GM12874 (cell line): ENCODE results near the gene GRIN2B.
A peak's percentile ranks its signal among the peaks of the same experiment; 100 is the strongest.

Source experiments
- CTCF ChIP-seq: IDR thresholded peaks from 2 replicates; pipeline ENCODE4 v1.5.1; 2011; ENCODE audit warnings: low read depth, mild to moderate bottlenecking, control low read depth, low read length, moderate library complexity; ENCODE audit not compliant: insufficient read depth

Gene GRIN2B

GRCh38 chr12:13992106-13992505 lies 10.7 kb upstream of the GRIN2B start:
- TF ChIP-seq CTCF, result no peak

DNA sequence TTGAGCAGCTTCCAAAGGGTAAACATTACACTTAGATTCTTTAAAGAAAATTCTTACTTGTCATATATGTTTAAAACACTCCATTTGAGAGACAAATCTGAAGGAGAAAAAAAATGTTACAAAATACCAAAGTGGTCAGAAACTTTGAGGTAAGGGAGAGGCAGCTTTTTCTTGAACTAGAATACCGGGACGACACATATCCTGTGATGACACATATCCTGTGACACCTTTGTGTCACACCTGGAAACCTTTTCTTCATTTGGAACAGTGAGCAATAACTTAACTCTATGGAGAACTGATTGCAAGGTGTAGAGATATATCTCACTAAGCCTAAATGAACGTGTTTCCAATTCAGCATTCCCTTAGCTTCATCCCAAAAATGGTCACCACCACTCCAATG lies 4.6 kb upstream of the GRIN2B start:
- no peak for TF ChIP-seq CTCF

DNA sequence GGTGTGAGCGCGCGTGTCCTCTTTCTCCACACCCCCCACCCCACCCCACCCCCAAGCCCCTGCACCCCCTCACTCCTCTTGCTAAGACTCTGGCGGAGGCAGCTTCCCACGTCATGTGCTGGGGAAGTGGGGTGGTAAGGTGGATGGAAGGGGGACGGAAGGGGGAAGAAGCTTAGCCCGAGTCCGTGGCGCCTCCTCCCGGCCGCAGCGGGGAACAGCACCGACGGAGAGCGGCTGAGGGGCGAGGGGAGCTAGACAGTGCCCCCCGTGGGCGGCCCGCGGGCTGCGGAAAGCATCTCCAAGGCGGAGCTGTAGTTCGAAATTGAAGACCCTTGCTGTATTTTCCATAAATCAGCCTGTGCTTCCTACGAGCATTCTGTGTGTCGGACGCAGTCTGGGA lies 588 bp upstream of the GRIN2B start:
- peak; percentile 32; the same call in 1 of the 2 replicates for TF ChIP-seq CTCF

GRCh38 chr12:13980538-13981295 lies 685 bp downstream of the GRIN2B start:
- no peak for TF ChIP-seq CTCF

GRCh38 chr12:13979772-13980378 lies 1.5 kb downstream of the GRIN2B start:
- TF ChIP-seq CTCF, result no peak

- no peak for TF ChIP-seq CTCF
These were observed 2.5 kb downstream of the GRIN2B start for GRCh38 chr12:13978876-13979275.

DNA sequence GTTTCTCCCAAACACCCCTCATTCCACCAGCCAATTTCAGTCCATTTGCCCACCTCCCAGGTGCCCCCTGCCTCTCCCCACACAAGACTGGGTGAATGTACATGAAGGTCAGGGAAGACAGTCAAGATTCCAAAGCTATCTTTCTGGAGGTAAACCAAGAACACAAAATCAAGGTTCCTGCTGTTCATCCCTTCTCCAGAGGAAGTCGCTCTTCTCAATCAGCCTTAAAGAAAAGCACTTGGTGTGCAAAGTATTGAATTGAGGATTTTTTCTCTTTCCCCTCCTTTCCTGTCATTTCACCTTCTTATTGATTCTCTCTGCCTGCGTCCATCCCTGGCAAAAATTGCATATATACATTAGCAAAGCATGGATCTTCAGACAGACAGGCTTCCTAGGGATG lies 4.5 kb downstream of the GRIN2B start:
- no peak for TF ChIP-seq CTCF
